ES-I3 (cell line): ENCODE measurements around the gene QSOX1.

Experiments used
- H3K36me3 ChIP-seq: 2 replicates; pipeline ENCODE4 v1.6.1; 2013; ENCODE audit warnings: mild to moderate bottlenecking, low read length, control low read depth, moderate library complexity; ENCODE audit not compliant: insufficient read depth
- H3K4me1 ChIP-seq: 2 replicates; pipeline ENCODE4 v1.6.1; 2013; ENCODE audit warnings: mild to moderate bottlenecking, control low read depth, low read length; ENCODE audit not compliant: insufficient read depth
- H3K9ac ChIP-seq: 2 replicates; pipeline ENCODE4 v1.6.1; 2013; ENCODE audit warnings: low read depth, mild to moderate bottlenecking, low read length, moderate library complexity
- H3K9me3 ChIP-seq: 2 replicates; pipeline ENCODE4 v1.6.1; 2013; ENCODE audit warnings: mild to moderate bottlenecking, low read length, moderate library complexity; ENCODE audit not compliant: control insufficient read depth, insufficient read depth

Gene QSOX1

DNA sequence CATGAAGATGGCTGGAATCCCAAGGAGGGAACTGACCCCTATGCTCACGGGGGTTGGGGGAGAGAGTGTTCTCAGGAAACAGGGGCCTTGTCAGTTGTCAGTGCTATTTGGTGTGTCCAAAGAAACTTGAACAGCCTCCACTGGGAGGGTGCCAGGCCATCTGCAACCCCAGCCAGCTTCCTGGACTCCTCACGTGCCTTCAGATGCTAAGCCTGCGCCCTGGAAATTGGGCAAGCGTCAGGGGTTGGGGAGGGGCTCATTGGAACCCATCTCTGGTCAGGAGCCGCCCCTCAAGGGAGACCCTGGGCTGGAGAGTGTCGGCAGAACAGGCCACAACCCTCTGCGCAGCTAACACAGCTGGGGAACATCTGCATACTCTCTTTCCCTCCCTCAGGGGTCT is 62.3 kb downstream of the QSOX1 start:
- H3K9ac ChIP-seq, result no peak overlapping the region
- H3K4me1 ChIP-seq, result 0 out of 2 replicates have a peak, but pooled peaks cover 6% of the 10 kb centered on the region
- H3K36me3 ChIP-seq, result no peaks in the 10 kb centered on the region
- no peaks in the 10 kb centered on the region for H3K9me3 ChIP-seq

DNA sequence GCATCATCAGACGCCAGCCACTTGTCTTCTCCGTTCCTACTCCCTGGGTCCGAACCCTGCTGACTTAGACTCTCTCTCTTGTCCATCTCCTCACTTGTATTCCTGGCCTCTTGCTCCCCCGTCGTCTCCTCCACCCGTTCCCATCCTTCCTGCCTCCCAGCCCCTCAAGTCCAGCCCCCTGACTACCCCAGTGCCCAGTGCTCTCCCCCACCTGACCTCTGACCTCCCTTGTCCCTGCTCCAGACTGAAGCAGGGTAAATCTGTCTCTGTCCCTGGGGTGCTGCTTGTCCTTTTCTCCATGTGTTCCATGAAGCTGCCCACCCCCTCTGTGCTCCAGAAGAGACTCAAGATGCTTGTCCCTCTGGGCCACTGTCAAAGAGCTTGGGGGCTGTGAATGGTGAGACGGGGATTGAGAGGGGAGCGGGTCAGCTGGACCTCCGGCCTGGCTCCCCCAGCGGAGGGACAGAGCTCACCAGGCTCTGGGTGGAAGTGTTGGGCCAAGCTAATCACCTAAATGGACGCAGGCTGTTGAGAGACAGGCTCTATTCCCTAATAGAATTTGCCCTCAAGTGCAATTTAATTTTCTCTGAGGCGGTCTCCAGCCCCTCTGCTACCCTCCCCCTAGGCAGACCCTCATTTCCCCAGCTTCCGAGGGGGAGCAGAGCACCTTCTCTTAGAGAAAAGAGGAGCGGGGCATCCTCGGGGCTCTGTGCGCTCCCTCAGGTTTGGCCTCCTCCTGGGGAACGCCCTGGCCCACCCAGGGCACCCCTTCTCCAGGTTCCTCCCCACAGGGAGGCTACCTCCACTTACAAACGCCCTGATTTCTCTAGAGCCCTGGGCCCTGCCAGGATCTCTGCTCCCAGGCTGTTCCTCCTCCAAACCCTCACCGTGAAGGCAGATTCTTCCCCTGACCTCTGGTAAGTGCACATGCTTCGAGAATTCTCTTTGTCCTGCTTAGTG is 64.4 kb downstream of the QSOX1 start:
- H3K36me3 ChIP-seq, result no peaks in the 10 kb centered on the region
- no peak overlapping the region for H3K9ac ChIP-seq
- no peaks in the 10 kb centered on the region for H3K9me3 ChIP-seq
- 0 out of 2 replicates have a peak, but pooled peaks cover 6% of the 10 kb centered on the region for H3K4me1 ChIP-seq

- 0 out of 2 replicates have a peak, but pooled peaks cover 6% of the 10 kb centered on the region for H3K4me1 ChIP-seq
- H3K9ac ChIP-seq, result no peak overlapping the region
- H3K9me3 ChIP-seq, result no peaks in the 10 kb centered on the region
- H3K36me3 ChIP-seq, result no peaks in the 10 kb centered on the region
Observed at GRCh38 chr1:180219776-180220175, 65.1 kb downstream of the QSOX1 start.

- Histone ChIP-seq H3K9me3 (no peaks in the 10 kb centered on the region), H3K4me1 (0 out of 2 replicates have a peak, but pooled peaks cover 6% of the 10 kb centered on the region), H3K9ac (no peak overlapping the region), H3K36me3 (no peaks in the 10 kb centered on the region)
Observed at GRCh38 chr1:180221462-180221861, 66.8 kb downstream of the QSOX1 start.

GRCh38 chr1:180224902-180225301 is 70.2 kb downstream of the QSOX1 start:
- no peaks in the 10 kb centered on the region for H3K9me3 ChIP-seq
- H3K4me1 ChIP-seq, result 0 out of 2 replicates have a peak, but pooled peaks cover 6% of the 10 kb centered on the region
- H3K36me3 ChIP-seq, result no peaks in the 10 kb centered on the region
- H3K9ac ChIP-seq, result no peak overlapping the region

GRCh38 chr1:180225403-180225802 is 70.7 kb downstream of the QSOX1 start:
- Histone ChIP-seq H3K9me3 (no peaks in the 10 kb centered on the region), H3K4me1 (0 out of 2 replicates have a peak, but pooled peaks cover 6% of the 10 kb centered on the region), H3K9ac (no peak overlapping the region)

DNA sequence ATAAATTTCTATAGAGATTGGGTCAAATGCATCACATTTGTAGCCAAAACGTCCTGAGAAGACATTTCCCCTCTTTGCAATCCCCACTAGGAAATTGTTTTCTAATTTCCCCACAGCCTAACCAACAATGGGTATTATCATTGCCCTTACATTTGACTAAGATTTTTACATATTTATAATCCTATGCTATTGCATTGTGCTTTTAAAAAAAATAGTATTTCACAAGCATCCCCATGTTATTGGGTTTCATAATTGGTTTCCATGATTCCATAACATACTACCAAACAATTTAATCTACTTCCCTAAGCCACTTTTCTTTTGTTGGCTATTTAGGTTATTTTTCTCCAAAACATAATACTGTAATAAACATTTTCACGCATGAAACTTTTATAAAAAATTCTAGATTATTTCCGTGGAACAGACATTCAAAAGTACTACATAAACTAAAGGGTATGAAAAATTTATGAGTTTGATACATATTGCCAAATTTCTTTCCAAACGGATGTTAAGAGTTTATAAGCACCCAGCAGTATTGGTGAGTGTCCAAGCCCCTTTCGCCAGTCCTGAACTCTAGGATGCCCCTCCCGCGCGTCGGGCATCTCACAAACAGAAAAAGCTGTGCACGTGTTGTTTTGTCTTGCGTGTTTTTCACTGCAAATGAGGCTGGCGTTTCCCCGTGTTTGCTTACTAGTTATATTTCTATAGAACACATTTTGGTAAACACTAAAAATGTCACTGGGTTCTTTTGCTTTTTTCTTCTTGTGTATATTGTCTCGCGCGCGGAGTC is 73.4 kb downstream of the QSOX1 start:
- no peaks in the 10 kb centered on the region for H3K36me3 ChIP-seq
- no peak overlapping the region for H3K9ac ChIP-seq
- H3K4me1 ChIP-seq, result peaks cover 13% of the 10 kb centered on the region
- no peaks in the 10 kb centered on the region for H3K9me3 ChIP-seq

More at GRCh38 chr1:180225403-180225802, 70.7 kb downstream of the QSOX1 start:
- no peaks in the 10 kb centered on the region for H3K36me3 ChIP-seq

DNA sequence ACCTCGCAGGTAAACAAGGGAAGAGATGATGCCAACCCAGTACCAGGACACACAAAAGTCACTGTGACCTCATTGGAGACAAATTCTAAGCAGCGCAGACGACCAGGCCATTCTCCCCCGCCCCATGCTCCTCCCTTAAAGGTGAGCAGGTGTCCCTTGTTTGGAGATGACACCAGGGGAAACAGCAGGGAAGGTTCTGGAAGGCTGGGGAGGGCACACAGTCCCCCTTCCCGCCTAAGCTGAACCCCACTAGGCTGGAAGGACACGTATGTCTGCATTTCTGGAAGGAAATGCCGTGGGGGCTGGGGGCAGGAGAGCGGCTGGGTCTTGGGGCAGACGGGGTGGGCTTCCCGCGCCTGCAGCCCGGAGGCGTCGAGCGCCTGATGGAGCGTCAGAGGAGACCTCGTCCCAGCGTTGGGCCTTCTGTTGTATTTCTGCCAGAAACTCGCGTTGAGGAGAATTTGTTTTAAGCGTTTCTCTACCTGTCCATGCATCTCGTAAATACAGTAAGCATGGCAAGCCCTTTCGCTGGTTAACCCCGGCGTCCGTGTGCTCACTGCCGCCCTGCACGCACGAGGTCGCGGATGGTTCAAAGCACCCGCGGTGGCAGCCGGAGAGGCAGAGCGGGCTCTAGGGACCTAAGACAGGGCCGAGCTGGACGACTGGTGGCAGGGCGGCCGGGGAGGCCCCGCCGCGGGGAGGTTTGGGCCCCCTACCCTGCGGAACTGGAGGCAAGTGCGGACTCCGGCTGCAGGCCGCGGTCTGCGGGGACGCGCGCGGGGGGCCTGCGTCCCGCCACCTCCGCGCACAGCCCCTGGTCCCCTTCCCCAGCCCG is 74.2 kb downstream of the QSOX1 start:
- H3K9me3 ChIP-seq, result no peaks in the 10 kb centered on the region
- H3K36me3 ChIP-seq, result no peaks in the 10 kb centered on the region
- H3K4me1 ChIP-seq, result peaks cover 13% of the 10 kb centered on the region
- H3K9ac ChIP-seq, result peak overlapping the region; percentile 70

- peak within 1 kb of the TSS; percentile 70 for H3K9ac ChIP-seq
- H3K36me3 ChIP-seq, result no peaks in the 10 kb centered on the region
- no peaks in the 10 kb centered on the region for H3K9me3 ChIP-seq
- peaks cover 13% of the 10 kb centered on the region for H3K4me1 ChIP-seq
Observed at GRCh38 chr1:180229483-180230415, 75.1 kb downstream of the QSOX1 start, which contains the start of gene LHX4. Gene LHX4 (plus strand): TSS chr1:180230264. CDS start chr1:180230530, 266 bp downstream.

DNA sequence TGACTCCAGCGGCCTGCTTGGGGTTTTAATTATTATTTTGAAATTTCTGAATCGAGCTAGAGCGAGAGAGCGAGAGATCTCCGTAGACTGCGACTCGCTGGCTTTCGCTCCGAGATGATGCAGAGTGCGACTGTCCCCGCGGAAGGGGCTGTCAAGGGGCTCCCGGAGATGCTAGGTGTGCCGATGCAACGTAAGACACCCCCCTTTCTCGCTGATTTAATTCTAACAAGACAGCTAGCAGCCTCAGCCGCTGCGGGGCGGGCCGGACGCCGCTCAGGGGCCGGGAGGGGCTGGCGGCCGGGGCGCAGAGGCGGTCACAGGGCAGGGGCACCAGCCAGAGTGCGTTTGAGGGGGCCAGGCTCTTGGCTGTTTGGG is 75.7 kb downstream of the QSOX1 start:
- H3K36me3 ChIP-seq, result no peaks in the 10 kb centered on the region
- H3K9ac ChIP-seq, result peak overlapping the region; percentile 60; the same call in 1 of the 2 replicates
- H3K4me1 ChIP-seq, result peaks cover 13% of the 10 kb centered on the region
- no peaks in the 10 kb centered on the region for H3K9me3 ChIP-seq

DNA sequence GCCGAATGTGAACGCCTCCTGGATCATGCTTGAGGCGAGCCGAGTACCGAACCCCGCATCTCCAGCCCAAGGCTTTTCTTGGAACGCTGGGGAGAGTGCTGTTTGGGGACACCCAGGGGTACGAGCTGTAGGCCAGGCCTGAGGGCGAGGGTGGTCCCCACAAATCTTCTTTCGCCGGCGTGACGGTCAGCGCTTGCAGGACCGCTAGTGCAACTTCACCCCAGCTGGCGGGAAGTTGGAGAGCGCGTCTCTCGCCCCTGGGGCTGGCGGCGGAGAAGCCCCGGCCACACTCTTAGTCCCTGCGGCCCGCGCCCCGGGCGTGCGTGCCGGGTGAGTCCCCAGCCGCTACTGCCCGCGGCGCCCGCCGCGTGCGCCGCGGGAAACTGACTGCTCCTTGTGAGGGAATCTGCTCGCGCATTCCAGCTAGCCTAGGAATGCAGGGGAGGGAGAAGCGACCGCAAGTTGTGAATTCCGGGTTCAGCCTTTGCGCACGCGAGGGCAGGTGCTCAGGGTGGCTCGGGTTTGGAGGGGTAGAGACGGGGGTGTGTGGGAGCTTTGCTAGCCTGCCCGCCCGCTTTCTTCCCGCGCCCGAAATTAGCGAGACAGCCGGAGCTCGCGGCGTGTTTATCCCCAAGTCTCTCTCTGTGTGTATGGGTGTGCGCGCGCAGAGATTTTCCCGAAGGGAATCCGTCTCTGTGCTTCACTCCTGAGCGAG is 76.3 kb downstream of the QSOX1 start:
- Histone ChIP-seq H3K4me1 (peaks cover 13% of the 10 kb centered on the region), H3K9me3 (no peaks in the 10 kb centered on the region), H3K9ac (peak overlapping the region; percentile 60; the same call in 1 of the 2 replicates), H3K36me3 (no peaks in the 10 kb centered on the region)

DNA sequence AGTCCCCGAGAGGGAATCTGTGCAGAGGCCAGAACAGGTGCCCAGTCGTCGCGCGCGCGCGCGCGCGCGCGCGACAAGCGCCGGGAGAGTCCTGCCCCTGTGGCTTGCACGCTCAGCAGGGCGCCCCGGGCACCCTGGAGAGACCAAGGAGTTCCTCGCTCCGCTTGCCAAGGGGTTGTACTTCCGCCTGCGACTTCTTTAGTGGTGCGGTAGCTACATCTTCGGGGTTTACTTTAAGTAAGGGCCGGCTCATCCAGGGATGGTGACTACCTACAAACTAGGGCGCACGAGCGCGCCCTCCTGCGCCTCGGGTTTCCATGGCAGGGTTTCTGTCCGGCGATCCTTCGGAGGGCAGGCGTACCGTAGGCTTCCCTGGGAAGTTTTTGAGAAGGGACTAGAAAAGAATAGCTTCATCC is 76.8 kb downstream of the QSOX1 start:
- Histone ChIP-seq H3K36me3 (no peaks in the 10 kb centered on the region), H3K4me1 (peaks cover 13% of the 10 kb centered on the region), H3K9me3 (no peaks in the 10 kb centered on the region), H3K9ac (peak overlapping the region; percentile 60; the same call in 1 of the 2 replicates)
